Kidney (tissue), 14 donors: ENCODE data around the gene MSL3. TPM values are rescaled to one million over a fixed set of nuclear protein-coding genes. Genes with fewer than 3 reads are reported as not detected.

Experiments
- DNase-seq, 5 donors: peaks; one replicate each; pipeline ENCODE4 v3.0.0-alpha.2; 2013 to 2020
- FAIRE-seq: peaks from 2 replicates; lab custom pipeline; 2012; peaks lifted over from hg19 to GRCh38; lab: Jason Lieb, UNC
- H3K27ac ChIP-seq, 2 donors: one replicate each; pipeline ENCODE4 v1.7.0; 2013; ENCODE audit warnings: low read depth in 2 of 2, low read length in 2 of 2, inconsistent platforms in 1 of 2
- H3K27me3 ChIP-seq: one replicate; pipeline ENCODE4 v1.7.1; 2013; ENCODE audit warnings: low read length, inconsistent platforms; ENCODE audit not compliant: control insufficient read depth, insufficient read depth
- H3K36me3 ChIP-seq, 3 donors: one replicate each; pipeline versions ENCODE4 v1.7.0 to v1.7.1; 2013; ENCODE audit warnings: low read length in 3 of 3, control low read depth in 1 of 3, inconsistent platforms in 1 of 3; ENCODE audit not compliant: insufficient read depth in 3 of 3, control insufficient read depth in 2 of 3
- H3K4me1 ChIP-seq, 3 donors: one replicate each; pipeline versions ENCODE4 v1.7.0 to v1.7.1; 2013; ENCODE audit warnings: low read length in 3 of 3, inconsistent platforms in 1 of 3, low read depth in 1 of 3; ENCODE audit not compliant: control insufficient read depth in 2 of 3, insufficient read depth in 2 of 3
- H3K4me3 ChIP-seq, 3 donors: one replicate each; pipeline versions ENCODE4 v1.7.0 to v1.8.1; 2013; ENCODE audit warnings: low read length in 3 of 3, control low read depth in 1 of 3, inconsistent platforms in 1 of 3
- H3K9ac ChIP-seq, 3 donors: one replicate each; pipeline versions ENCODE4 v1.7.0 to v1.7.1; 2013; ENCODE audit warnings: low read length in 3 of 3, control low read depth in 1 of 3, inconsistent platforms in 1 of 3
- H3K9me3 ChIP-seq, 3 donors: one replicate each; pipeline versions ENCODE4 v1.7.0 to v1.7.1; 2013; ENCODE audit warnings: low read length in 3 of 3, control low read depth in 1 of 3, inconsistent platforms in 1 of 3; ENCODE audit not compliant: control insufficient read depth in 2 of 3, insufficient read depth in 1 of 3
- intact Hi-C: fragments of 100-400 bp; cut with DNase I; formaldehyde crosslinking; loops from one replicate; pipeline ENCODE4 v1.11.1; 2022
- polyA plus RNA-seq: library from polyadenylated mRNA; stranded (reverse); fragments of 350-450 nt; fragmentation: Illumina TruSeq; extraction: RNeasy Lipid Tissue Mini Kit (QIAGEN cat#74804); gene quantifications from one replicate; pipeline ENCODE4 v1.2.3, GENCODE V29; 2014; ENCODE audit warnings: low read depth, low replicate concordance; ENCODE audit not compliant: insufficient read depth
- total RNA-seq: library from RNA; stranded (reverse); fragmentation: NEBNext Ultra II Directional; extraction: Animal tissue kit (Norgen Biotek cat#: 25700); gene quantifications from one replicate; pipeline ENCODE4 v1.2.1, GENCODE V29; 2021
- TF ChIP-seq, protein P1 (sequence below): IDR thresholded peaks from 3 replicates; pipeline ENCODE4 v1.5.1; 2012; ENCODE audit warnings: mild to moderate bottlenecking, moderate library complexity, borderline replicate concordance; ENCODE audit not compliant: insufficient read depth; ENCODE audit errors: extremely low read depth
- donor health status: control.
- donor health status: control.
- donor health status: control.
- donor health status: control.
- donor health status: control.
- donor health status: DM: yes; HTN: yes; CAD: no.
- donor health status: Normal renal cell carcinoma (clear cell type).

MSL3 gene
- total and polyA plus RNA-seq, 2 donors from 2014 or later, result 16.3 to 27.1 TPM

- Histone ChIP-seq H3K9me3 (no peaks in the 10 kb centered on the region), H3K4me3 (no peak overlapping the region), H3K9ac (no peak overlapping the region), H3K27ac (no peak overlapping the region), H3K36me3 (peaks cover 0 to 27% (median 4%) of the 10 kb centered on the region in 3 donors), H3K4me1 (no peaks in the 10 kb centered on the region), H3K27me3 (no peaks in the 10 kb centered on the region)
- TF ChIP-seq, protein P1, sequence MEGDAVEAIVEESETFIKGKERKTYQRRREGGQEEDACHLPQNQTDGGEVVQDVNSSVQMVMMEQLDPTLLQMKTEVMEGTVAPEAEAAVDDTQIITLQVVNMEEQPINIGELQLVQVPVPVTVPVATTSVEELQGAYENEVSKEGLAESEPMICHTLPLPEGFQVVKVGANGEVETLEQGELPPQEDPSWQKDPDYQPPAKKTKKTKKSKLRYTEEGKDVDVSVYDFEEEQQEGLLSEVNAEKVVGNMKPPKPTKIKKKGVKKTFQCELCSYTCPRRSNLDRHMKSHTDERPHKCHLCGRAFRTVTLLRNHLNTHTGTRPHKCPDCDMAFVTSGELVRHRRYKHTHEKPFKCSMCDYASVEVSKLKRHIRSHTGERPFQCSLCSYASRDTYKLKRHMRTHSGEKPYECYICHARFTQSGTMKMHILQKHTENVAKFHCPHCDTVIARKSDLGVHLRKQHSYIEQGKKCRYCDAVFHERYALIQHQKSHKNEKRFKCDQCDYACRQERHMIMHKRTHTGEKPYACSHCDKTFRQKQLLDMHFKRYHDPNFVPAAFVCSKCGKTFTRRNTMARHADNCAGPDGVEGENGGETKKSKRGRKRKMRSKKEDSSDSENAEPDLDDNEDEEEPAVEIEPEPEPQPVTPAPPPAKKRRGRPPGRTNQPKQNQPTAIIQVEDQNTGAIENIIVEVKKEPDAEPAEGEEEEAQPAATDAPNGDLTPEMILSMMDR, result no peak
- DNase-seq, result no peak
- intact Hi-C loops, result no loop called here
- no peak for FAIRE-seq
Measured at GRCh38 chrX:11764602-11765067, 6.6 kb downstream of the MSL3 start.

GRCh38 chrX:11765449-11765848, 7.4 kb downstream of the MSL3 start:
- no peak overlapping the region for H3K27ac ChIP-seq
- peaks cover 0 to 27% (median 4%) of the 10 kb centered on the region in 3 donors for H3K36me3 ChIP-seq
- H3K9ac ChIP-seq, result no peak overlapping the region
- DNase-seq (no peak), FAIRE-seq (no peak)
- no peaks in the 10 kb centered on the region for H3K4me1 ChIP-seq
- TF ChIP-seq, protein P1, result no peak
- H3K4me3 ChIP-seq, result no peak overlapping the region
- no peaks in the 10 kb centered on the region for H3K27me3 ChIP-seq
- no peaks in the 10 kb centered on the region for H3K9me3 ChIP-seq
- intact Hi-C loops, result no loop called here

DNA sequence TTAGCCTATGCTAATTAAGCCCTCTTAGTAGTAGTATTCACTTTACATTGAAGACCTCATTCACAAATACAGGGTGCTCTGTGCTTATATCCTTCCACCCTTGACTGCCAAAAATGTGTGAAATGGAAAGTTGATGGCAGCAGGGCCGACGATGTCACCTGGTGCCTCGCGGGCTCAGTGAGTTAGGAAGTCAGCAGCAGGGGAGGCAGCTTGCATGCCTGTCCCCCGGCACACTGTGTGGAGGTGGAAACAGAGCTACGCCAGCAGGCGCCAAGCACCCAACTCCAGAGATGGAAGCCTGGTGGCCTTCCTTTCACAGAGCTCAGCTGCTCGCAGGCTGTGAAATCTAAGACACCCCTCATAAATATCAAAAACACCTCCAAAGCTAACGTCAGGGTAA, 8.4 kb downstream of the MSL3 start:
- Histone ChIP-seq H3K4me1 (no peaks in the 10 kb centered on the region), H3K9ac (no peak overlapping the region), H3K4me3 (no peak overlapping the region), H3K27ac (no peak overlapping the region), H3K36me3 (peaks cover 0 to 23% (median 4%) of the 10 kb centered on the region in 3 donors), H3K27me3 (no peaks in the 10 kb centered on the region), H3K9me3 (no peaks in the 10 kb centered on the region)
- FAIRE-seq (no peak), DNase-seq (no peak)
- TF ChIP-seq, protein P1, result no peak
- intact Hi-C loops, result no loop called here

GRCh38 chrX:11768039-11768438, 10.0 kb downstream of the MSL3 start:
- no peak for DNase-seq
- H3K27ac ChIP-seq, result no peak overlapping the region
- H3K9ac ChIP-seq, result no peak overlapping the region
- no peaks in the 10 kb centered on the region for H3K27me3 ChIP-seq
- H3K36me3 ChIP-seq, result peaks cover 0 to 11% (median 2%) of the 10 kb centered on the region in 3 donors
- intact Hi-C loops, result no loop called here
- TF ChIP-seq, protein P1, result no peak
- no peaks in the 10 kb centered on the region for H3K9me3 ChIP-seq
- no peak overlapping the region for H3K4me3 ChIP-seq
- H3K4me1 ChIP-seq, result no peaks in the 10 kb centered on the region
- no peak for FAIRE-seq
